Activated CD8-positive, alpha-beta memory T cell treated with anti-CD3 and anti-CD28 coated beads for 4 hours (primary cell): Measurements from ENCODE around the gene HUNK.
"Not testable (repeated sequence)": the region's sequence is repeated elsewhere in the genome, so short reads cannot be mapped to it uniquely, and the experiment has no call there.

Experiments
- DNase-seq, 2 donors: peaks; one replicate each; pipeline ENCODE4 v3.0.0-alpha.2; 2020; ENCODE audit warnings: low read depth in 2 of 2

The HUNK gene

DNA sequence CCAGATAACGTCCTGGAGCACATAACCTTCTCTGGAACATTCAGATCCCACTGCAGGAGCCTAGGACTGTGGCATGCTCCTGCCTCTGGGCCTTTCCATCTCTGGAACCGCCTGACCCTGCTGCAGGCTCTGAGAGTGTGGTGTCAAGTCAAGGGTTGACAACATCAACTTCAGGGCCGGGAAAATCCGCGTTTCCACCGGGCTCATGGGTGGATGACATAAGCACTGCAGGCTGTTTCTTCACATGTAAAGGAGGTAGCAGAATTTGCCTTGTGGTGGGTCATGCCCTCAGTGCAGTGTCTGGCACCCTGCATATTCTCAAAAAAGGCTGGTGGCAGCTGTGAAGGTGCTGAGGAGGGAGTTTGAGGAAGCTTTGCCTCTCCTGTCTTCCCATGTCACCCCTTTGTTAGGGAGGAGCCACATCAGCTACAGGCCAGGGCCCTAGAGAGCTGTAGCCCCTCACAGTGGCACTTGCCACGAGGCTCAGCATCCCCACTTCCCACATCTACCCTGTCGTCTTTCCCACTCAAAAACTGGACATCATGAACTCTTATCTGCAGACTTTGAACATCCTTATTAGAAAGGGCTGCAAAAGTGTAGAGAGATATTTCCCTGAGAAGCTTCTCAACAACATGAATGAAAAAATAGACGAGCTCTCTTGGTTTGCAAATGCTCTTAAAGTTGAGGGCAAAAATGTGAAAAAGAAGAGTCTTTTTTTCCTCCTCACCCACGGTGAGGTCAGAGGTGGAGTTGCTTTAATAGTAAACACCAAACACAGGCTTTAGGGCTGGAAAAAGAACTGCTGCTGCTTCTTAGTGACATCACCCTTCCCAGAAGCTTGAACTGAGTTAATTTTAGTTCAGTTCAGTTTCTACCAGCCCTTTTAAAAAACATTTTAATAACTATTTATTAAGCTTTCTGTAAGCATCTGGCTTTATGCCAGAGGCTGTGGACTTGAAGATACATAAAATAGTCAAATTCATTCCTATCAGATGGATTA, 121.3 kb downstream of the HUNK start:
- DNase-seq = no peak

DNA sequence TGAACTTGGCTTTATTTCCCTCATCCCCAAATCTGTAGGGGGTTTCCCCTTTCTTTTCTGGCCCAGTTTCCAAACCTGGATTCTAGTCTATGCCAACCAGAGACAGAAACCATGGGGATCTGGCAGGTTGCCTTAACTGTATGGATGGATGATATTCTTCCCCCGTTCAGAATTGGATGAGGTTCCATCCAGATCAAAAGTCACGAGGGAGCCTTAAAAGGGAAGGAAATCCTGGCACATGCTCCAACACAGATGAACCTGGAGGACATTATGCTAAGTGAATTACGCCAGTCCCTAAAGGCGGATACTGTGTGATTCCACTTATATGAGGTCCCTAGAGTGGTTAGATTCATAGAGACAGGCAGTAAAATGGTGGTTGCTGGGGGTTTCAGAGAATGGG, 124.4 kb downstream of the HUNK start:
- no peak for DNase-seq

DNA sequence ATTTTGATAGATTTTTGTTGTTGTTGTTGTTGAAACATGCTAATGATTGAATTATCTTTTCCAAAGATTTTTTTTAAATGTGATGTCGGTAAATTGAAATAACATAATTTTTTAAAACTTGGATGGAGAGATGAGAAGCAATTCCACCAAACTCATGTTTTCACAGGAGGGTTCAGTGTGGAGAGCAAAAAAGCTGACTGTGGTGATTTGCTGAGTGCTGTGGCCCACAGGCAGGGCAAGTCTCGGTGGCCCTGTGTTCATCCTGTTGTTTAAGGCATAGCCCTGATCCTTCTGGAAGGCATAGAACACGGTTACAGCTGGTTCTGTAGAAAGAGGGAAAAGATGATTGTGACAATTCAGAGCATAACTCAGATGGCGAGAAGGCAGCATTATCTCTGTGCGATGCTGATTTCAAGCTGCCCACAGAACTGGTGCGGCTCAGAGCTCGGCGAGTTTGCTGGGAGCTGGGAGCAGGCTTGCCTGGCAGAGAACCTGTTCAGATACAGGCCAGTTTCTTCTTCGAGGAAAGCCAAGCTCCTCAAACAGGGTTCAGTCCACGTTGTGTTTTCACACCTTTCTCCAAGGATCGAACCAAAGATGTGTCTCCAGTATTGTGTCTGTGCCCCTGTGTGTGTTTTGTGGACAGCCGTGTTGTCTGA, 127.1 kb downstream of the HUNK start:
- no peak for DNase-seq

DNA sequence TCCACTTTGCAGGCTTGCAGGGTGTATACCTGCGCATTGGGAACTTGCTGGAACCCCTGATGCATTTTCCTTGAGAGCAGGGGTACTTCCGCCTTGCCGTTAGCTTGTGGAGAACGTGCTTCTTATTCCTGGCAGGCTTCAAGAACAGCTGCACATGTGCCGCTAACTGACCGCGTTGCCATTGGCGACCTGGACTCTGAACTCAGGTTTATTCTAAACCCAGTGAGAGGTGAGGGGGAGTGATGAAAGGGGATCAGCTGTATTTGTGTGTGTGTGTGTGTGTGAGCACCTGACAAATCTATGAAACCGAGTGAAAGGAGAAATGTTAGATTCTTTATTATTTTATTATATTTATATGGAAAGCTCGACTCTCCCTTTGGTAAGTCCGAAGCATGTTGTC, 128.6 kb downstream of the HUNK start:
- DNase-seq = no peak

DNA sequence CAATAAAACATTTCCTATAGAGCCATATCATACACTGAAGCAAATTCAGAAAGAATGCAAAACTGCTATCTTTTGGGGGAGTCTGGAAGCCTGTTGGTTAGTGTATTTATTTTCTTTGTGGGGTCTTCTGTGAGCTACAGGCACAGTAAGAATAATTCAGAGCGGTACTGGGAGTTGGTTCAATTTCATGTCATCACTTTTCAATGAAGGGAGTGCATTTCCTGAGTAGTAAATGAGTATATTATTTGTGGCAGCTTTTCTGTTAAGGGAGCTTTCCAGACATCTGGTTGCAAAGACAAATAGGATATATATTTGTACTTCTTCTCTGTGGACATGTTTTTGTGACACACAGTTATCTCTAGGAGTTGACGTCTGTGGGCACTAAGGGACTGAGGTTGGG, 130.6 kb downstream of the HUNK start:
- DNase-seq = no peak

DNA sequence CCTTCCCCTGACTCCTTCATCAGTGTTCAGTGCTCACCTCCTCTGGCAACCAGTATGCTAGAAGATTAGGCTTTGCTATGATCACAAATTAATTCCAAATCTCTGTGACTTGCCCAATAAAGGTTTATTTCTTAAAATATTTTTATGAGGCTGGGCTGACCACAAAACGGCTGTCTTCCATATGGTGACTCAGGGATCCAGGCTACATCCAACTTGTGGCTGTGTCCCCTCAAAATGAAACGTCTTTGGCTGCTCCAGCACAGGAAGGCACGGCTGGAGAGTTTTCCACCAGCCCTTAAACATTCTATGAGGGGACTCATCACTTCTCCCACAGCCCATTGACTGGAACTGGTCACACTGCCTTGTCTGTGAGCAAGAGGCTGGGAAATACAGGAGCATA, 131.5 kb downstream of the HUNK start:
- DNase-seq = no peak

DNA sequence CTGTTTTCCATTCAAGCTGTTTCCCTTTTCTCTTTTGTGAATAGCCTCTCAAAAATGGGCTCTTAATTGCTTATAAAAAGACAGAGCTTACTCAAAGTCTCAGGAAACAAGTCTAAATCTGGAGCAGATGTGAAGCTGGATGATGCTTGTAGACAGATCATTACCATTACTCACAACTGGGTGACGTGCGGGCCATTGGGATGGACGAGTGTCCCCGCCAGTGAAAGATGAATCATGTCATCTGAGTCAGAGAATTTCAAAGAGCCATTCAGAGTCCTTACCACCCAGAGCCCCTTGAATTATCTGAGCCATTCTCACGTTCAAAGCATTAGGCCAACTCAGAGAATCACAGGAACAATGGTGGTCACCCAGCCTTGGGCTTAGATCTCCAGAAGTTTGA, 134.6 kb downstream of the HUNK start:
- no peak for DNase-seq

DNA sequence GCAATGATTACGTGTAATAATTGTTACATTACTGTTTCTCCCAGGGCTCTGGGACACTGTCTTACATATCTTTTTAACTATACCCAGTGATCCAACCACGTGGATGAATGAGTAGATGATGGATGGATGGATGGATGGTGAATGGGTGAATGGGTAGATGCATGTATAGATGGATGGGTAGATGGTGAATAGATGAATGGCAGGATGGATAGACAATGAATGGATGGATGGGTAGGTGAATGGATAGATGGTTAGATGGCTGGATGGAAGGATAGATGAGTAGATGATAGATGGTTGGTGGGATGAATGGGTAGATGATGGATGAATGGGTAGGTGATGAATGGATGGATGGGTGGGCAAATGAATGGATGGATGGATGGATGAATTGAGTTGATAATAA, 135.9 kb downstream of the HUNK start:
- no peak for DNase-seq

DNA sequence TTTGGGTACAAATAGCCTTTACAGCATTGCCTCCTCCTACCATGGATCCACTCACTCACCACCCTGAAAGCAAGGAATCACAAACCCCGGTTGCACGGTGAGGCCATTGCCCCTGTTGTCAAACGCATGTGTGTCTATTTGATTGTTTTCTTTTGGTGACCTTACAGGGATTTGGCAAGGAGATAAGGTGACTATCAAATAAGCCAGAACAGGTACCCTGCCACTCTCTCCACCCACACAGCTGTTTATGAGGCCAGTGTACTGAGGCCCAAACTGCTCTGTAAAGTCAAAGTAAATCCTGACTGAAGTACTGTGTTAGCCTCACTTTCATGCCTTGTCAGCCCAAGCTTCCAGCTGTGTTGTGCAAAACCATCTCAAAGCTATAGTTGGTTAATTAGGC, 136.4 kb downstream of the HUNK start:
- no peak for DNase-seq

DNA sequence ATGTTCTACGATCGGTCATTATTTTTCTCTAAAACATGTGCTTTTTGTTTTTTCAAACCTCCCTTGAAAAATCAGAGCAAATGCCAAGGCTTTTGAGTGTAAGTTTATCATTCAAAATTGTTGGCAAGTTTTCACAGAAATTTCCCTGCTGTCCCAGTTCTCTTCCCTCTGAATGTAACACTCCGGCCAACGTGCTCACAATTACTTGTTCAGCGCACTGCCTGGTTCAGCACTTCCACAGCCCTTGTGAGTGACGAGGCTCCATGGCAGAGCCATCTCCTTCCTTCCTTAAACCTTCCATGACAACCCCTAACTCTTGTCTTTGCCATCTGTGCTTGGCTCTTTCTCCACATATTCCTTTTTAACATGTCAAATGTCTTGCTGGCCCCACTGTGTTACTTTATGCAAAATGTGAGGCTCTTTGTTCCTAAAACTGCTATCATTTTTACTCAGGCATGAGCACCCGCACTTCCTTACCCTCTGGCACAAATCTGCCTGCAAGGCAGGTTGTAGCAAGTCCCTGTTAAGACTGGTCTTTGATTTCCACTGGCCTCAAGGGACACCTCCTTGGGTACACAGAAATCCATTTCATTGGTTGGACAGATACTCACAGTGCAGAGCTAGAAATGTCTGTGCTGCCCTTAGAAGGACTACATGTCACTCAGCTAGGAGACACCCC, 142.8 kb downstream of the HUNK start:
- DNase-seq = no peak

DNA sequence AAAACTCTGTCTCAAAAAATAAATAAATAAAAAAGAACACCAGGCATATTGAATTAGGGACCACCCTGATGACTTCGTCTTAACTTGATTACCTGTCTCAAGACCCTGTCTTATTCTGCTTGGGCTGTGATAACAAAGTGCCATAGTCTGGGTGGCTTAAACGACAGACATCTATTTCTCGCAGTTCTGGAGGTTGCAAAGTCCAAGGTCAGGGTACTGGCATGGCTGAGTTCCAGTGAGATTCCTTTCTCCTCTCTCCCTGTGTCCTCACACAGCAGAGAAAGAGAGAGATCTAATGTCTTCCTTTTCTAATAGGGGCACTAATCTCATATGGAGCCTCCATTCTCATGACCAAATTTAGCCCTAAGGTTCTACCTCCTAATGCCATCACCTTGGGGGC, 145.6 kb downstream of the HUNK start:
- no peak for DNase-seq

DNA sequence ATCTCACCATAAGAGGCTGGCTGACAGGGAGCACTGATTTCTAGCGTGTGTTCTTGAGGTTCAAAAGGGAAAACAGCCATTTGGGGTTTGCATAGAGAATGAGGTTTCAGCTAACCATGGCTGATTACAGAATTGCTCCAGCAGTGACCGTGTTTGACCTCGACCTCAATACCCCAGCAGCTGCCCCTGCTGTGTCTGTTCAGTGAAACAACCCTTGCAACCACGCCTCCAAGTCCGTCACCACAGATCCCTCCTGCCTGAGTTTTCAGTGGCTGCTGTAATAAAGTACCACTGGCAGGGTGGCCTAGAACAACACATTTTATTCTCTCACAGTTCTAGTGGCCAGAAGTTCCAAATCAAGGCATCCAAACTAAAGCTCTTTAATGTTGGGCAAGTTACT, 147.7 kb downstream of the HUNK start:
- no peak for DNase-seq

DNA sequence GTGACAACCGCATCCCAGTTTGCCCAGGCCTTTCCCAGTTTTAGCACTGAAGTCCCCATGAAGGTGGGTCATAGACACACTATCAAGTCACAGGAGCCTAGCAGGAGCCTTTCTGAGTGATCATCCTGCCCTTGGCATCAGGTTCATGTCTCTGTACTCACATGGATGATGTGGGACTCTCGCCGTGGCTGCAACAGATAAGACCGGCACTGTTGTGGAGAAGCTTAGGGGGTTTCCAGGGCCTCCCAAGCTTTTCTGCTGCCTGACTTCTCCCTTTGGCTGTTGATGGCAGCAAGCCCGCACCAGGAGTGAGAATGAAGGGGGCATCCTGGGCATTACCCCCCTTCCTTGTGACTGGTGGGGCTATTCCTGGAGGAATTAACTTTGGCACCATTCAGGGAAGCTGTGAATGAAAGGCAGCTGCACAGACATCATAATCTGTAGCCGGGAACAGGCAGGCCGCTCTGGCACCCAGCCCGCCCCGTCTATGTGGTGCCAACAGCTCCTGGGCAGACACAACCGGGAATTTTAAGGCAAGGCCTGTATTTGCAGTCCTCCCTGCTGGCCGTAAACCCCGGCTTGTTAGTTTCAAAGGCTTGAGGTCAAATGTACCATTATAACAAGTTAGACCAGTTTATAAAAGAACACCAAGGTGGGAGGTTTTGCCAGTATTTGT, 148.6 kb downstream of the HUNK start:
- DNase-seq = no peak

DNA sequence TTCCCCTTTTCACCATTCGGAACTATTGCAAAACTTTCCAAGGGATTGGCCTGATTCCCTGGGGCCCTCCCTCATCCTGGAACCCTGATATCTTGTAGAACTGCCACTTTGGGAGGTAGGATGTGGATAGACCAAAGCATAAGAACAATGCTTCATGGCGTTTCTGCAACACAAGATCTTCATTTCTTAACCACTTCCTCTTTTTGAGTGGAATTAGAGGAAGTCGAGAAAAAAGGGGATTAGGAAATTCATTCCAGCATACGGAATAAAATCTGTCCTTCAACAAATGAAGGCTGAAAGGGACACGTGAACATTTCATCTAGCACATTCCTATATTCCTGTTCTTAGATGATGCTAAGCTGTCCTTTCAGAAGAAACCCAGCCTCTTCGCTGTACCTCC, 149.3 kb downstream of the HUNK start:
- DNase-seq = no peak

DNA sequence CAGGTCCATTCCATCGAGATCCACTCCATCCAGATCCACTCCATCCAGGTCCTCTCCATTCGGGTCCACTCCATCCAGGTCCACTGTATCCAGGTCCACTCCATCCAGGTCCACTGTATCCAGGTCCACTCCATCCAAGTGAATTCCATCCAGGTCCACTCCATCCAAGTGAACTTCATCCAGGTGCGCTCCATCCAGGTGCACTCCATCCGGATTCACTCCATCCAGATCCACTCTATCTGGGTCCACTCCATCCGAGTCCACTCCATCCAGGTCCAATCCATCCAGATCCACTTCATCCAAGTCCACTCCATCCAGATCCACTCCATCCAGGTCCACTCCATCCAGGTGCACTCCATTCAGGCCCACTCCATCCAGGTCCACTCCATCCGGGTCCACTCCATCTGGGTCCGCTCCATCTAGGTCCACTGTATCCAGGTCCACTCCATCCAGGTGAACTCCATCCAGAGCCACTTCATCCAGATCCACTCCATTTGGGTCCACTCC, 157.4 kb downstream of the HUNK start:
- DNase-seq = no peak

DNA sequence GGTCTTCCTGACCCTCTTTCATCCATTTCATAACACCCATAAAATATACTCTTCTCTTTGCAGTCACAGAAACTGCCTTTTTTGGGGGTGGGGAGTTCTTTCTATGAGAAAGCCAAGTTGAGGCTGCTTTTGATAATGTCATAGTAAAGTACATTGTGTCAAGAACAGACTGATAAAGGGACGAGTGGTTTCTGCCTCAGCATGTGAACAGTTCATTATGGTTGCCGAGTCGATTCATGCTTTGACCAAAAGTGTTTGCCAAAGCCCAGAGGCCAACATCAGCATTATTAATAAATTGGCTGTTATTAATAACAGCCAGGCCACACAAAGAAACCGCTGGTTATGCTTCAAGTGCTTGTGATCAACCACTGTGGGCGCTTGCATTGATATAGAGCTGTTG, 162.0 kb downstream of the HUNK start:
- no peak for DNase-seq

DNA sequence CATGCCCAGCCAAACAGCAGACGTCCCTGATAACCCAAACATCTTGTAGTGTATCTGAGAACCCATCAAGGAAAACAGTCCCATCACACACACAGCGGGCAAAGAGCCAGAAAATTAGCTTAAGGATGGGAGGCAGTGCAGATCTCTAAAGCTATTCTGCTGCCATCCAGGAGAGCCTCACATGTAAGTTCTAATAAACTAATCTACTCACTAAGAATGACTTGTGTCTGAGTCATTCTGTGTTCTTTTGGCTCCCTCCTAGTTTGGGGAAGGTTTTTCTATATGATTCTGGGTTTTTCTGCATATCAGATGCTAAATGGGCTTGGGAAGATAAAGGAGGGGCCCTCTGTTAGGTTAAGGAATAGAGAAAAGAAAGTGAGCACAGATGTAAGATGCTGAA, 162.8 kb downstream of the HUNK start:
- no peak for DNase-seq

DNA sequence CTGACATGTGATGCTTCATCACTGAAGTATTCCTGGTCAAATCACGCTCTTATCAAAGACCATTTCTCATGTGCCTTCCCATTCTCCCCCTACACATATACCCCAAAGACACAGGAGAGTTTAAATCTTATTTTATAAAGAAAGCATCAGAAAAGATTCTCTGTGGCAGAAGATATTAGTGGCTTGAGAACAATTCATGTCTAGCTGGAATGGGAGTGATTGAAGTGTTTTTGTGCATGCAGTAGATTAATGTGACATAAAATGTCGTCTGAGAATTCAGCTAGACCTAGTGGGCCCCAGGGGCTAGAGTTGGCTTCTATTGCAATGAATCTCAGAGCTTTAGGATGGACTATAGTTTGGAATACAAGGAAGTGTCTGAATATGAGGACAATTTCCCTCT, 163.9 kb downstream of the HUNK start:
- no peak for DNase-seq

DNA sequence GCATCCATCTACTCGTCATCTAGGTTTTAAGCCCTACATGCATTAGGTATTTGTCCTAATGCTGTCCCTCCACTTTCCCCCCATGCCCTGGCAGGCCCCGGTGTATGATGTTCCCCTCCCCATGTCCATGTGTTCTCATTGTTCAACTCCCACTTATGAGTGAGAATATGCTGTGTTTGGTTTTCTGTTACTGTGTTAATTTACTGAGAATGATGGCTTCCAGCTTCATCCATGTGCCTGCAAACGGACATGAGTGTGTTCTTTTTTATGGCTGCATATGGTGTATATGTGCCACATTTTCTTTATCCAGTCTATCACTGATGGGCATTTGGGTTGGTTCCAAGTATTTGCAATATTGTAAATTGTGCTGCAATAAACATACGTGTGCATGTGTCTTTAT, 165.9 kb downstream of the HUNK start:
- not testable (repeated sequence) for DNase-seq

DNA sequence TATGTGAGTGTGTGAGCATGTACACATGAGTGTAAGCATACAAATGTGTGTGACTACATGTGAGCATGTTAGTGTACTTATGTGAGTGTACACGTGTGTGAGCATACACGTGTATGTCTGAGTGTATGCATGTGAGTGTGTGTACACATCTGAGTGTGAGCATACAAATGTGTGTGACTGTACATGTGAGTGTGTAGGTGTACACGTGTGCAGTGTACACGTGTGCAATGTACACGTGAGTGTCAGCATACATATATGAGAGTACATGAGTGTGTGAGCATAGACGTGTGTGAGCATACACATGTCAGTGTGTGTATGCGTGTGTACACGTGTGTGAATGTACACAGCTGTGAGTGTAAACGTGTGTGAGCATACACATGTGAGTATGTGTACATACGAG, 170.6 kb downstream of the HUNK start:
- DNase-seq = no peak

DNA sequence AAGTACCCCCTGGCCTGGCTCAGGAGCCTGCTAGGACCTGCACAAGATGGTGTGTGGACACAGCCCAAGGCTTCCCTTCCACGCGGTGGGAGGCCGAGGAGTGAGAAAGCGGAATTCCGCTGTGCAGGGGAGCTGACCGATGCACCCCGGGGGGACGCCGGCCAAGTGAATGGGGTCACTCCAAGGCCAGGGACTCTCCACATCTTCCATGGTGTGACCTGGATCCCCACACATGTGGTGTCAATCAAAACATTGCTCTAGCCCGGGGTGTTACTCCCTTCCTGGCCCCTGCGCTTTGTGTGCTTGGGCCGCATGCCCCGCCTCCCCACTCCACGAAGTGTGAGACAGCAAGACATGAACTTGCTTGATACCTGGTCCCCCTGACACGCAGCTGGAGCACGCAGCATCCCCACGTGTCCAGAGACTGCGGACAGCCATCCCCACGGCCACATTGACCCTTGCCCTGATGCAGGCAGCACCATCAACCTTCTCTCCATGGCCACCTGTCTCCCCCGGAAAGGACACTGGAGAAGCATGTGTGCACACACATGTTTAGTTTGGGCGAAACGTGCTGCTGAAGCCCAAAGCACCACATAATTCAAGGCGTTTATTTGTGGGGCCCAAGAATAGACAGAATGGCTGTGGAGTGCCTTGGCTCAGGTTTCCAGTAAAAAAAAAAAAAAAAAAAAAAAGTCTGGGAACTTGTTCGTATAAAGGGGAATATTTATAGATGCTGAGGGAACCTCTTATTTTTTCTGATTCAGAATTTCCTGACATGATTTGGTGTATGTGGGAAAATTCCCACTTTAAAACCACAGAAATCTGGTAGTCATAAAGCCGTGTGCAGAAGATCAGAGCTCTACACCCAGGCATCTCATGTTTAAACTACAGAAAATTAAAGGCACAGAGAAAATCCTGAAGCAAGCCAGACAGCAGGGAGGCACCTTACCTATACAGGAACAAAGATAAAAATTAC, 171.7 kb downstream of the HUNK start:
- no peak for DNase-seq
